Esophagus squamous epithelium (tissue), 4 donors: ENCODE measurements around the gene TIMP3.

Source experiments
- CTCF ChIP-seq, 6 experiments: fragments of 450-650 bp in 4 of 6; fragments of 200-600 bp in 2 of 6; sonication (generic) in 2 of 6; IDR thresholded peaks; one replicate each; pipeline ENCODE4 v1.5.1; 2016 to 2019; ENCODE audit warnings: antibody characterized with exemption in 6 of 6, mild to moderate bottlenecking in 4 of 6, moderate library complexity in 4 of 6
- POLR2A ChIP-seq, 4 donors: fragments of 450-650 bp; IDR thresholded peaks; one replicate each; pipeline ENCODE4 v1.6.1; 2017; ENCODE audit warnings: antibody characterized with exemption in 4 of 4, mild to moderate bottlenecking in 4 of 4, moderate library complexity in 3 of 4

GRCh38 chr22:32887324-32887980 lies 85.9 kb downstream of the TIMP3 start:
- TF ChIP-seq CTCF (IDR thresholded peaks at IDR 0.05) (no peak), POLR2A (IDR thresholded peaks at IDR 0.05) (no peak)
